T follicular helper cell (primary cell): Measurements from ENCODE around the gene HARS1.
"Not testable (repeated sequence)": the region's sequence is repeated elsewhere in the genome, so short reads cannot be mapped to it uniquely, and the experiment has no call there.

Experiments used
- DNase-seq: peaks from one replicate; pipeline ENCODE4 v3.0.0-alpha.2; 2020; ENCODE audit warnings: low read depth

The HARS1 gene

DNA sequence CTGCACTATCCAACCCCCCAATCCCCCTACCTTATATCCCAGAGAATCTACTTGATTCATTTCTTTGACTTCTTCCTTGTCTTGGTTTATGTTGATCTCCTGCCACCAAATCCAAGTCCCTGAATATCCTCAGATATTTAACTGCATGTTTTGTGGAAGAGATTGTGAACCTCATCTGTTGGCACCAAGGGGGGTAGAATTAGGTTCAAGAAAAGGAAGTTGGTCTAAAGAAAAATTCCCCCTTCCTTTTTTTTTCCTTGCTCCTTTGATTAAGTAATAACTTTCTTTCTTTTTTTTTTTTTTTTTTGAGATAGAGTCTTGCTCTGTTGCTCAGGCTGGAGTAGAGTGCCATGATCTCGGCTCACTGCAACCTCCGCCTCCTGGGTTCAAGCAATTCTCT is 57.7 kb downstream of the HARS1 start:
- no peak for DNase-seq

DNA sequence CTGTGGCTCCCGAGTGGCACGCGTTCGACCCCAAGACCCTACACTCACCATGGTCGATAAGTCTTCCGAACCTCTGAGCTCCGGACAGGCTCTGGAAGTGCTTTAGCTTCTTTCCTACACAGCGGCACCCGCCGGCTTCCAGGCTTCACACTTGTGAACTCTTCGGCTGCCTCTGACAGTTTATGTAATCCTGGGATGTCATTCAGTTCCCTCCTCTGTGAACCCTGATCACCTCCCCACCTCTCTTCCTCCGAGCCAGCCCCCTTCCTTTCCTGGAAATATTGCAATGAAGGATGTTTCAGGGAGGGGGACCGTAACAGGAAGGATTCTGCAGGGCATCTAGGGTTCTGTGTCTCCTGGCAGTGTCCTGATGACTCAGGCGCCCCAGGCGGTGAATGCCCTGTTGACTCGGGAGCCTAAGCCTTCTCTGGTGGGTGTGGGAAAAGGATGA is 58.1 kb downstream of the HARS1 start, which contains the start of gene CD14:
Gene CD14, minus strand, starts transcription at position 155 of the 451 bp plus-strand sequence. Its CDS starts 104 bp downstream, at position 51.
- no peak for DNase-seq

DNA sequence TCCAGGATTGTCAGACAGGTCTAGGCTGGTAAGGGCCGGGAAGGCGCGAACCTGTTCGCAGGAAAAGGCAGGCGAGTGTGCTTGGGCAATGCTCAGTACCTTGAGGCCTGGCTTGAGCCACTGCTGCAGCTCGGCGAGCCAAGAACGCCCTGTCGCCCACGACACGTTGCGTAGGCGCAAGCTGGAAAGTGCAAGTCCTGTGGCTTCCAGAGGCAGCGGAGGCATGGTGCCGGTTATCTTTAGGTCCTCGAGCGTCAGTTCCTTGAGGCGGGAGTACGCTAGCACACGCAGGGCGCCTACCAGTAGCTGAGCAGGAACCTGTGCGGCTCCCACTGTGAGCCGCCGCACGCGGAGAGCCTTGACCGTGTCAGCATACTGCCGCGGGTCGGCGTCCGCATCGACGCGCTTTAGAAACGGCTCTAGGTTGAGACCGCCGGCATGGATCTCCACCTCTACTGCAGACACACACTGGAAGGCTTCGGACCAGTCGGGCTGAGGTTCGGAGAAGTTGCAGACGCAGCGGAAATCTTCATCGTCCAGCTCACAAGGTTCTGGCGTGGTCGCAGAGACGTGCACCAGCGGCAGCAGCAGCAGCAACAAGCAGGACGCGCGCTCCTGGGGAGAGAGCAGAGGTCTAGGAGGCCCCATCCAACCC is 58.7 kb downstream of the HARS1 start:
- DNase-seq = no peak

DNA sequence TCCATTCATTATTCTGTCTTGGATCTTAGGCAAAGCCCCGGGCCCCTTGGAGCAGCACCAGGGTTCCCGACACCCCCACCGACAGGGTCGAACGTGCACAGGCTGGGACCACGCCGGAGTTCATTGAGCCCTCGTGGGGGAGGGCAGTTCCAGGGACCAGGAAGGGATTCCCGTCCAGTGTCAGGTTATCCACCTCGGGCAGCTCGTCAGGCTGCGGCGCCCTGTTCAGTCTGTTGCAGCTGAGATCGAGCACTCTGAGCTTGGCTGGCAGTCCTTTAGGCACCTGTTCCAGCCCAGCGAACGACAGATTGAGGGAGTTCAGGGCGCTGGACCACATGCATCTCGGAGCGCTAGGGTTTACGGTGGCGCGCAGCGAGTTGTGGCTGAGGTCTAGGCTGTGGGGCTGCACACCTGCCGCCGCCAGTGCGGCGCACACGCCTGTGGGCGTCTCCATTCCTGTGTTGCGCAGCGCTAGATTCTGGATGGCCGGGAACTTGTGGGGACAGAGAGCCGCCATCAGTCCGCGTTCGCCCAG is 59.3 kb downstream of the HARS1 start:
- DNase-seq = no peak

DNA sequence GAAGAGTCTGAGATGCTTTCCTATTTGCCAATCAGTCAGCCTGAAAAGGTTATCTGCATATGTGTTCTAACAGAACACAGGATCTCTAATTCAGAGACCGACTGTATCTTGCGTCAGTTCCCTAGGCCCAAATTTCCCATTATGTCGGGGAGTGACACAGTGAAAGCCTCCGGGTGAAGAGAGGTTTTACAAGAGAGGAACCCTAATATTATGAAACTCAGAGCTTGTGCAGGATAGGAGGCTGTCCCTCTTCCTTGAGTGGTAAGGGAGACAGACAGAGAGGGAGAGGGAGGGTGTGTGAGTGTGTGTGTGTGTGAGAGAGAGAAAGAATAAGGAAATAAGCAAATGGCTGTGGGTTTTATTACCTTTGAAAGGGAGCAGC is 60.1 kb downstream of the HARS1 start:
- DNase-seq = no peak

DNA sequence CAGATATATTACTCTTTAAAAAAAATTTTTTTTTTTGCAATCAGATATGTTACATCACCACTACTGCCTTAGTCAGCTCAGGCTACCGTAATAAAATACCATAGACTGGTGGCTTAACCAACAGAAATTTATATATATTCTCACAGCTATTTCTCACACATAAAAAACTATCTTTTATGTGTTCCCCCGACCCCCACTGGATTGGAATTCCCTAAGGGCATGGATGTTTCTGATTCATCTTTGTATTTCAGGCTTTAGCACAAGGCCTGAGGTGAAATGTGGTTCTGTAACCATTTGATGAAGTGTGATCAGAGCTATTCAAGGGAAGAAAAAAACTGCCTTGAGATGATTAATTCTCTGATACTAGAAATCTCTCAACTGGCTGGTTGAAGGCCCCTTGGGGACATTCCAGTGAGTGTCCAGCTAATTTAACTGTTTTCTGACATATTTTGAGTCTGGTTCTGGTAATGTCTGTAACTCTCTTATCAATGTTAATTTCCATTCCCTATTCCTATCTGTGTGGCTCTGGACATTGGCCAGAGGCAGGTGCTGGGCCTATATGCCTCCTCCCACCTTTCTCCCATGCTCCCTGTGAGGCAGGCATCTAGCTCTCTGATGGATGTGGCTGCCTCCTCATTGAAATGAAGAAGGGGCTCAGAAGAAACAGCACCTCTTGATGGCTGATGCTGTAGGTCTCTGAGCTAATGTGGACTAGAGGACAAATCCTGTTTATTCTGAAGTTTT is 60.7 kb downstream of the HARS1 start:
- no peak for DNase-seq

DNA sequence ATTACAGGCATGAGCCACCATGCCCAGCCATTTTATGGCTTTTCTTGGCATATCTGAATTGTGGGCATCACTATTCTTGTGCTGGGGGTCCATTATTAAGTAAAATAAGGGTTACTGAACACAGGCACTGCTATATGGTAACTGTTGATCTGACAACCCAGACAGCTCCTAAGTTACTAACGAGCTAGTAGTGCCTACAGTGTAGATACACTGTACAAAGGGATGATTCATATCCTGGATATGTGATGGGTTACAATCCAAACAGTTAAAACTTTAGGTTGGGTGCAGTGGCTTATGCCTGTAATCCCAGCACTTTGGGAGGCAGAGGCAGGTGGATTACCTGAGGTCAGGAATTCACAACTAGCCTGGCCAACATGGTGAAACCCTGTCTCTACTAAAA is 62.5 kb downstream of the HARS1 start:
- DNase-seq = no peak

DNA sequence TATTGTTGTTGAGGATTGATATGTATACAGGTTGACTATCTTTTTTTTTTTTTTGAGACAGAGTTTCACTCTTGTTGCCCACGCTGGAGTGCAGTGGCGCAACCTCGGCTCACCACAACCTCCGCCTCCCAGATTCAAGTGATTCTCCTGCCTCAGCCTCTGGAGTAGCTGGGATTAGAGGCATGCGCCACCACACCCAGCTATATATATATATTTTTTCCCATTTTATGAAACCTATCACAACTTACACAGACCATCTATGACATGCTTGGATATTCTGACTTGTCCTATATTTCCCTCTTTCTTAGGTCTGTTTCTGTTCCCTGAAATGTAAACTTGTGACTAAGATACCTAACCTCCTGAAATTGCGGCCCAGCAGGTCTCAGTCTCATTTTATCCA is 63.2 kb downstream of the HARS1 start:
- DNase-seq = no peak

DNA sequence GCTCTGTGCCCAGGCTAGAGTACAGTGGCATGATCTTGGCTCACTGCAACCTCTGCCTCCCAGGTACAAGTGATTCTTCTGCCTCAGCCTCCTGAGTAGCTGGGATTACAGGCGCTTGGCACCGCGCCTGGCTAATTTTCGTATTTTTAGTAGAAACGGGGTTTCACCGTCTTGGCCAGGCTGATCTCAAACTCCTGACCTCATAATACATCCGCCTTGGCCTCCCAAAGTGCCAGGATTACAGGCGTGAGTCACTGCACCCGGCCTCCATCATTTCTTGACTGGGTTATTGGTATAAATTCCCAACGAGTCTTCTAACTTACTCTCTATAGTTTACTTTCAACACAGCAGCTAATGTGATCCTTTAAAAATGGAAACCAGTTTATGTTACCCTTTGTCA is 66.3 kb downstream of the HARS1 start:
- DNase-seq = not testable (repeated sequence)
